Kidney (tissue), 14 donors: Measurements from ENCODE around the gene PCIF1. TPM values are rescaled to one million over a fixed set of nuclear protein-coding genes. Genes with fewer than 3 reads are reported as not detected.
A peak's percentile ranks its signal among the peaks of the same experiment; 100 is the strongest.

Source experiments
- DNase-seq, 5 donors: peaks; one replicate each; pipeline ENCODE4 v3.0.0-alpha.2; 2013 to 2020
- FAIRE-seq: peaks from 2 replicates; lab custom pipeline; 2012; peaks lifted over from hg19 to GRCh38; lab: Jason Lieb, UNC
- H3K27ac ChIP-seq, 2 donors: one replicate each; pipeline ENCODE4 v1.7.0; 2013; ENCODE audit warnings: low read depth in 2 of 2, low read length in 2 of 2, inconsistent platforms in 1 of 2
- H3K27me3 ChIP-seq: one replicate; pipeline ENCODE4 v1.7.1; 2013; ENCODE audit warnings: low read length, inconsistent platforms; ENCODE audit not compliant: control insufficient read depth, insufficient read depth
- H3K36me3 ChIP-seq, 3 donors: one replicate each; pipeline versions ENCODE4 v1.7.0 to v1.7.1; 2013; ENCODE audit warnings: low read length in 3 of 3, control low read depth in 1 of 3, inconsistent platforms in 1 of 3; ENCODE audit not compliant: insufficient read depth in 3 of 3, control insufficient read depth in 2 of 3
- H3K4me1 ChIP-seq, 3 donors: one replicate each; pipeline versions ENCODE4 v1.7.0 to v1.7.1; 2013; ENCODE audit warnings: low read length in 3 of 3, inconsistent platforms in 1 of 3, low read depth in 1 of 3; ENCODE audit not compliant: control insufficient read depth in 2 of 3, insufficient read depth in 2 of 3
- H3K4me3 ChIP-seq, 3 donors: one replicate each; pipeline versions ENCODE4 v1.7.0 to v1.8.1; 2013; ENCODE audit warnings: low read length in 3 of 3, control low read depth in 1 of 3, inconsistent platforms in 1 of 3
- H3K9ac ChIP-seq, 3 donors: one replicate each; pipeline versions ENCODE4 v1.7.0 to v1.7.1; 2013; ENCODE audit warnings: low read length in 3 of 3, control low read depth in 1 of 3, inconsistent platforms in 1 of 3
- H3K9me3 ChIP-seq, 3 donors: one replicate each; pipeline versions ENCODE4 v1.7.0 to v1.7.1; 2013; ENCODE audit warnings: low read length in 3 of 3, control low read depth in 1 of 3, inconsistent platforms in 1 of 3; ENCODE audit not compliant: control insufficient read depth in 2 of 3, insufficient read depth in 1 of 3
- CTCF ChIP-seq: IDR thresholded peaks from 3 replicates; pipeline ENCODE4 v1.5.1; 2012; ENCODE audit warnings: mild to moderate bottlenecking, moderate library complexity, borderline replicate concordance; ENCODE audit not compliant: insufficient read depth; ENCODE audit errors: extremely low read depth
- intact Hi-C: fragments of 100-400 bp; cut with DNase I; formaldehyde crosslinking; loops from one replicate; pipeline ENCODE4 v1.11.1; 2022
- polyA plus RNA-seq: library from polyadenylated mRNA; stranded (reverse); fragments of 350-450 nt; fragmentation: Illumina TruSeq; extraction: RNeasy Lipid Tissue Mini Kit (QIAGEN cat#74804); gene quantifications from one replicate; pipeline ENCODE4 v1.2.3, GENCODE V29; 2014; ENCODE audit warnings: low read depth, low replicate concordance; ENCODE audit not compliant: insufficient read depth
- total RNA-seq: library from RNA; stranded (reverse); fragmentation: NEBNext Ultra II Directional; extraction: Animal tissue kit (Norgen Biotek cat#: 25700); gene quantifications from one replicate; pipeline ENCODE4 v1.2.1, GENCODE V29; 2021
- donor health status: control.
- donor health status: control.
- donor health status: control.
- donor health status: control.
- donor health status: control.
- donor health status: DM: yes; HTN: yes; CAD: no.
- donor health status: Normal renal cell carcinoma (clear cell type).

The PCIF1 gene
- total and polyA plus RNA-seq, 2 donors from 2014 or later, result 27.4 to 43.1 TPM

GRCh38 chr20:45950330-45950646, 15.8 kb downstream of the PCIF1 start:
- Histone ChIP-seq H3K36me3 (peaks cover 0 to 65% (median 42%) of the 10 kb centered on the region in 3 donors), H3K9me3 (no peaks in the 10 kb centered on the region), H3K9ac (no peak overlapping the region), H3K4me1 (no peaks in the 10 kb centered on the region), H3K27ac (no peak overlapping the region), H3K4me3 (no peak overlapping the region), H3K27me3 (no peaks in the 10 kb centered on the region)
- no peak for FAIRE-seq
- TF ChIP-seq CTCF, result no peak
- intact Hi-C loops, result no loop called here
- DNase-seq, result peak in 1 of 5 donors; percentile 60

- FAIRE-seq (no peak), DNase-seq (peak in 1 of 5 donors; percentile 65)
- Histone ChIP-seq H3K9me3 (no peaks in the 10 kb centered on the region), H3K36me3 (peaks cover 0 to 52% (median 39%) of the 10 kb centered on the region in 3 donors), H3K27me3 (no peaks in the 10 kb centered on the region), H3K4me3 (no peak overlapping the region), H3K9ac (no peak overlapping the region), H3K4me1 (no peaks in the 10 kb centered on the region), H3K27ac (no peak overlapping the region)
- TF ChIP-seq CTCF, result no peak
- intact Hi-C loops, result no loop called here
These were observed 17.7 kb downstream of the PCIF1 start for GRCh38 chr20:45951925-45952834.

- peaks cover 0 to 52% (median 41%) of the 10 kb centered on the region in 3 donors for H3K36me3 ChIP-seq
These were observed 18.4 kb downstream of the PCIF1 start for GRCh38 chr20:45952861-45953260.

More at GRCh38 chr20:45952861-45953260, 18.4 kb downstream of the PCIF1 start:
- no peaks in the 10 kb centered on the region for H3K27me3 ChIP-seq
- no peak overlapping the region for H3K27ac ChIP-seq
- DNase-seq (peak in 1 of 5 donors; percentile 58), FAIRE-seq (no peak)
- no peaks in the 10 kb centered on the region for H3K9me3 ChIP-seq
- H3K4me1 ChIP-seq, result no peaks in the 10 kb centered on the region
- no peak overlapping the region for H3K4me3 ChIP-seq
- intact Hi-C loops, result no loop called here
- H3K9ac ChIP-seq, result no peak overlapping the region
- TF ChIP-seq CTCF, result no peak
